Stimulated activated CD8-positive, alpha-beta memory T cell treated with anti-CD3 and anti-CD28 coated beads, Interleukin-12 subunit alpha, Interleukin-12 subunit beta, amount 100 ng/mL, for 4 hours (primary cell): ENCODE data around the gene TMTC1.
"Not testable (repeated sequence)": the region's sequence is repeated elsewhere in the genome, so short reads cannot be mapped to it uniquely, and the experiment has no call there.

Source experiments
- DNase-seq: peaks from one replicate; pipeline ENCODE4 v3.0.0-alpha.2; 2020; ENCODE audit warnings: low read depth

The TMTC1 gene

GRCh38 chr12:29566441-29566840 is 217.3 kb downstream of the TMTC1 start:
- no peak for DNase-seq

GRCh38 chr12:29565727-29566126 is 218.0 kb downstream of the TMTC1 start:
- DNase-seq, result no peak

- no peak for DNase-seq
These were observed 218.8 kb downstream of the TMTC1 start for GRCh38 chr12:29564925-29565324.

- no peak for DNase-seq
These were observed 220.1 kb downstream of the TMTC1 start for GRCh38 chr12:29563636-29564035.

- no peak for DNase-seq
These were observed 220.7 kb downstream of the TMTC1 start for GRCh38 chr12:29563071-29563470.

- no peak for DNase-seq
These were observed 221.5 kb downstream of the TMTC1 start for GRCh38 chr12:29562110-29562804.

GRCh38 chr12:29561664-29562071 is 222.1 kb downstream of the TMTC1 start:
- DNase-seq, result no peak

- no peak for DNase-seq
These were observed 224.5 kb downstream of the TMTC1 start for GRCh38 chr12:29559198-29559597.

GRCh38 chr12:29556363-29556762 is 227.4 kb downstream of the TMTC1 start:
- DNase-seq, result no peak

GRCh38 chr12:29555451-29555850 is 228.3 kb downstream of the TMTC1 start:
- DNase-seq, result not testable (repeated sequence)

GRCh38 chr12:29552994-29553748 is 230.6 kb downstream of the TMTC1 start:
- DNase-seq, result no peak

GRCh38 chr12:29552324-29552927 is 231.3 kb downstream of the TMTC1 start:
- no peak for DNase-seq

GRCh38 chr12:29551812-29552211 is 231.9 kb downstream of the TMTC1 start:
- DNase-seq, result no peak

GRCh38 chr12:29547864-29548263 is 235.9 kb downstream of the TMTC1 start:
- DNase-seq, result no peak

GRCh38 chr12:29547151-29547632 is 236.6 kb downstream of the TMTC1 start:
- DNase-seq, result no peak

GRCh38 chr12:29546000-29546399 is 237.7 kb downstream of the TMTC1 start:
- DNase-seq, result no peak

- DNase-seq, result no peak
These were observed 238.7 kb downstream of the TMTC1 start for GRCh38 chr12:29545102-29545467.

- no peak for DNase-seq
These were observed 239.2 kb downstream of the TMTC1 start for GRCh38 chr12:29544428-29545101.

- no peak for DNase-seq
These were observed 240.7 kb downstream of the TMTC1 start for GRCh38 chr12:29543036-29543435.

GRCh38 chr12:29537298-29537697 is 246.4 kb downstream of the TMTC1 start:
- DNase-seq, result no peak

GRCh38 chr12:29534935-29535334 is 248.8 kb downstream of the TMTC1 start:
- DNase-seq, result no peak

- no peak for DNase-seq
These were observed 249.8 kb downstream of the TMTC1 start for GRCh38 chr12:29533815-29534489.
